Measurements from ENCODE around the gene HMGCS2. TPM values are rescaled to one million over a fixed set of nuclear protein-coding genes. Genes with fewer than 3 reads are reported as not detected.
"Not testable (repeated sequence)": the region's sequence is repeated elsewhere in the genome, so short reads cannot be mapped to it uniquely, and the experiment has no call there.

The HMGCS2 gene
- total RNA-seq, 6 donors from 2014 or later, result 0.31 to 5.9 (median 1.2) TPM; not detected in 1

DNA sequence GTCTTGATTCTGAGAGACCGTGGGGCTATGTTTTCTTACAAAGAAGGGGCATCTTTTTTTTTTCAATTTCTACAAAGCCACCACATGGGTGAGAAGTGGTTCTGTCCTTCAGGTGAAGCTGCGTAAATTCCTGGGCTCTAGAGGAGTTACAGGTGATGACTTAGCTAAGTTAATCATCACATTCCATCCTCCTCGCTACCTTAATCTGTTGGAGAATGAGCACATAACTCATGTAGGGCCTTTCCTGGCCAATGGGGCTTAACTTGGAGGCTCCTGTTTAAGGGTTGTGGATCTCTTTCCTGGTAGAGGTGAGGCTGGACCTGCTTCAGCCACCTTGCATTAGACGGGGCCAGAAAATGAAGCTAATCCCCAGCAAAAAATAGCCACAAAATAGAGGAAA lies 22.7 kb upstream of the HMGCS2 start:
- Histone ChIP-seq H3K4me1 (no peaks in the 10 kb centered on the region), H3K27me3 (no peaks in the 10 kb centered on the region), H3K4me3 (no peak overlapping the region), H3K9me3 (no peaks in the 10 kb centered on the region), H3K27ac (no peak overlapping the region), H3K36me3 (no peaks in the 10 kb centered on the region)
- 91 to 99% methylated on average over 4 of the region's 4 CpGs for WGBS, 2 donors
- ATAC-seq (ENCODE audit: low FRiP score in 2 of 2) (no peak), DNase-seq (no peak)
- TF ChIP-seq EP300 (IDR thresholded peaks at IDR 0.05) (no peak), POLR2A (IDR thresholded peaks at IDR 0.05) (no peak), CTCF (IDR thresholded peaks at IDR 0.05) (no peak), POLR2AphosphoS5 (IDR thresholded peaks at IDR 0.05) (no peak)

DNA sequence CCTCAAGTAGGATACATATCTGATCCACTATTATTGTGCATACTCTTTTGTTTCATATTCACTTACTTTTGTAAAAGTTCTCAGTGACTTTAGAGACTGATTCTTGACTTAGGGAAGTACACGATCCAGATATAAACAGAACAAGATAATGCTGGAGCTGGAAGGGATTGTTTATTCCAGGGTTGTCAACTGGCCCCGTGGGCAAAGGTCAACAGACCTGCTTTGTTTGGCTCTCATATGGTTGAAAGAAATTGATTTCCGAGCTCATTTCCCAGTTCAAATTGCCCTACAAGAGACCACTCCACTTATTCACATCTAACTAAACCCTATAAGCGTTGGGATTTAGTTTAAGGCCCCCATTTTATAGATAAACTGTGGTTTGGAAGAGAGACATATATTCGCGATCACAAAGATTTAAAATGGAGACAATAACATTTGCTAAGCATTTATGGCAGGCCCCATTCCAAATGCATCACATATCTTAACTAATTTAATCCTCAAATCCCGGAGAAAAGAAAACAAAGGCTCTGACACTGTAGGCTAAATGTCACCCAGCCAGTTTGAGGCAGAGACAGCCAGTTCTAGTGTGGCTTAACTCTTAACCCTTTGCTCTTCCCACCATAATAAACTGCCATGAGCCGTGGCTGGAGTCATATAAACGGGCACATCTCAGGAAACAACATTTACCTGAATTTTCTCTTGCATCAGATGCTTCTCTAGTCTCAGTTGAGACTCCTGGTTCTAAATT lies 21.9 kb upstream of the HMGCS2 start:
- no peak for DNase-seq
- no peaks in the 10 kb centered on the region for H3K4me1 ChIP-seq
- no peak overlapping the region for H3K27ac ChIP-seq
- no peaks in the 10 kb centered on the region for H3K27me3 ChIP-seq
- H3K36me3 ChIP-seq, result no peaks in the 10 kb centered on the region
- no peak overlapping the region for H3K4me3 ChIP-seq
- no peaks in the 10 kb centered on the region for H3K9me3 ChIP-seq
- no peak for ATAC-seq (ENCODE audit: low FRiP score in 2 of 2)
- 68 to 72% methylated on average over 9 of the region's 9 CpGs for WGBS, 2 donors
- no peak for TF ChIP-seq POLR2AphosphoS5 (IDR thresholded peaks at IDR 0.05)

GRCh38 chr1:119787776-119788175 lies 19.1 kb upstream of the HMGCS2 start:
- no peaks in the 10 kb centered on the region for H3K27me3 ChIP-seq
- peaks cover 4 to 12% (median 9%) of the 10 kb centered on the region in 4 donors for H3K4me1 ChIP-seq
- DNase-seq (no peak), ATAC-seq (ENCODE audit: low FRiP score in 2 of 2) (no peak)
- WGBS, 2 donors, result 24 to 36% methylated on average over 2 of the region's 2 CpGs
- H3K36me3 ChIP-seq, result no peaks in the 10 kb centered on the region
- TF ChIP-seq POLR2AphosphoS5 (IDR thresholded peaks at IDR 0.05) (no peak), CTCF (IDR thresholded peaks at IDR 0.05) (no peak), POLR2A (IDR thresholded peaks at IDR 0.05) (no peak), EP300 (IDR thresholded peaks at IDR 0.05) (no peak)
- no peak overlapping the region for H3K27ac ChIP-seq
- H3K9me3 ChIP-seq, result no peaks in the 10 kb centered on the region
- no peak overlapping the region for H3K4me3 ChIP-seq

DNA sequence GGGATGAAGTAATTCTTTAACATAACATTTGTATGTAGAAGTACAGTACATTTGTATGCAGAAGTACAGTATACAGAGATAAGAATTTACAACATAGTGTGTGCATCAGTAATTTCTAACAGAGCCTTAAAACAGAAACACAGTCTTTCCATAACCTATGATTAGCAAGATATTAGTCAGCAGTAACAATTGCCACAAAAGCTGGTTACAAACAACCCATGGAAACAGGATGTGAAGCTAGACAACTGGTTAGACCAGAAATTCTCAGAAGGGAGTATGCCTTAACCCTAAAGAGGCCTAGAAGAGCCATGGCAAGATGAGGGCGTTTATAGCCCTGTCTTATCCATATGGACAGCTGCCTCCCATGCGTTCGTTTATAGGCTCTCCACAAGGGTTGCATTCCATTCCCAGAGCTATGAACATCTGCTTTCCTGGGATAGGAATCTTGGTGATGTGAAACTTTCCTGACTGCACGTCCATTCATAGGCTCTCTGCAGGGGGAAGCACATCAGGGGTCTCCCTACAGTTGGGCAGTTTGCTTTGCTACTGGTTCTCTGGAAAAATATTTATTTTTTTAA lies 17.9 kb upstream of the HMGCS2 start:
- not testable (repeated sequence) for ATAC-seq (ENCODE audit: low FRiP score in 2 of 2); DNase-seq; H3K27ac ChIP-seq; H3K27me3 ChIP-seq; H3K4me3 ChIP-seq; H3K9me3 ChIP-seq; H3K36me3 ChIP-seq
- 69 to 75% methylated on average over 4 of the region's 4 CpGs for WGBS, 2 donors
- peaks cover 4 to 15% (median 11%) of the 10 kb centered on the region in 4 donors for H3K4me1 ChIP-seq

DNA sequence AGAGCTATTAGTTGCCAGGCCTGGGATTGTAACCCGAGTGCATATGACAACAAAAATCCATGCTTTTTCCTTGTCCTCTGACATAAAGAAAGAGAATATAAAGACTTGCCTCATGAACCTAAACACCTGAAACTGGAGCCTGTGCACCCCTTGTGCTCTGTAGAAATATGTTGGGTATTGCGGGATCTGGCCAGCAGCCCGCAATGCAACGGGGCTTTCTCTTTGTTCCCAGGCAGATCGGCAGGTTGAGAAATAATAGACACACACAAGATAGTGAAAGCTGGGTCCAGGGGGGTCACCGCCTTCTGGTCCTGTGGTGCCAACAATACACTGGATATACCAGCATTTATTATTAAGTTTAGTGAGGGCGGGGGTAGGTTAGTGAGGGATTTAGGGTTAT lies 17.3 kb upstream of the HMGCS2 start:
- WGBS, 2 donors, result 66 to 74% methylated on average over 7 of the region's 7 CpGs
- not testable (repeated sequence) for H3K27ac ChIP-seq; H3K4me3 ChIP-seq; H3K36me3 ChIP-seq; H3K27me3 ChIP-seq; ATAC-seq (ENCODE audit: low FRiP score in 2 of 2); DNase-seq; H3K9me3 ChIP-seq
- peaks cover 4 to 15% (median 11%) of the 10 kb centered on the region in 4 donors for H3K4me1 ChIP-seq

- 41 to 44% methylated on average over 3 of the region's 3 CpGs for WGBS, 2 donors
- H3K27me3 ChIP-seq, result no peaks in the 10 kb centered on the region
- no peaks in the 10 kb centered on the region for H3K9me3 ChIP-seq
- no peaks in the 10 kb centered on the region for H3K36me3 ChIP-seq
- ATAC-seq (ENCODE audit: low FRiP score in 2 of 2), result peak; percentile 66 to 88
- peak in 1 of 2 donors; percentile 88 for DNase-seq
- TF ChIP-seq POLR2A (IDR thresholded peaks at IDR 0.05), result no peak
- TF ChIP-seq POLR2AphosphoS5 (IDR thresholded peaks at IDR 0.05), result peak in 1 of 2 donors; percentile 49
- TF ChIP-seq EP300 (IDR thresholded peaks at IDR 0.05), result no peak
- no peak for TF ChIP-seq CTCF (IDR thresholded peaks at IDR 0.05)
- H3K27ac ChIP-seq, result no peak overlapping the region
- H3K4me1 ChIP-seq, result peaks cover 7 to 26% (median 16%) of the 10 kb centered on the region in 4 donors
- H3K4me3 ChIP-seq, result no peak overlapping the region
These were observed 15.6 kb upstream of the HMGCS2 start for GRCh38 chr1:119784191-119784781.

Measured in upper lobe of left lung (tissue), 6 donors.